ENCODE data around the gene MOB3A.

MOB3A gene

DNA sequence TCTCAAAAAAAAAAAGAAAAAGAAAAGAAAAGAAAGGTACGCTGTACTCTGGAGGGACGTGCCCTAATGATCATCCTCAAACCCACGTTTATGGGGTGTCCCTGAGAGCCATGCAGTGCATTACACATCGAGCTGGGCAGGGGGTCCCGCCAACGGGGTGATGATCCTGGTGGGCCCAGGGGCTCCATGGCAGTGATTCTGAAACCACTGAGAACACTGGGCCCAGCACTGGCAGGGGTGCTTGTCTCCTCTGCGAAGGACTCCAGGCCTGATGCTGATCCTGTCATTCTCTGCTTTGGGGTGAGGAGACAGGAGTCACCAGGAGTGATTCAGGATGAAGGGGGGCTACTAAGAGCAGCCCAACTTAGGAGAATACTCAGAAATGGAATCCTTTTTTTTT is 18.7 kb downstream of the MOB3A start:
- TF ChIP-seq, protein P1, sequence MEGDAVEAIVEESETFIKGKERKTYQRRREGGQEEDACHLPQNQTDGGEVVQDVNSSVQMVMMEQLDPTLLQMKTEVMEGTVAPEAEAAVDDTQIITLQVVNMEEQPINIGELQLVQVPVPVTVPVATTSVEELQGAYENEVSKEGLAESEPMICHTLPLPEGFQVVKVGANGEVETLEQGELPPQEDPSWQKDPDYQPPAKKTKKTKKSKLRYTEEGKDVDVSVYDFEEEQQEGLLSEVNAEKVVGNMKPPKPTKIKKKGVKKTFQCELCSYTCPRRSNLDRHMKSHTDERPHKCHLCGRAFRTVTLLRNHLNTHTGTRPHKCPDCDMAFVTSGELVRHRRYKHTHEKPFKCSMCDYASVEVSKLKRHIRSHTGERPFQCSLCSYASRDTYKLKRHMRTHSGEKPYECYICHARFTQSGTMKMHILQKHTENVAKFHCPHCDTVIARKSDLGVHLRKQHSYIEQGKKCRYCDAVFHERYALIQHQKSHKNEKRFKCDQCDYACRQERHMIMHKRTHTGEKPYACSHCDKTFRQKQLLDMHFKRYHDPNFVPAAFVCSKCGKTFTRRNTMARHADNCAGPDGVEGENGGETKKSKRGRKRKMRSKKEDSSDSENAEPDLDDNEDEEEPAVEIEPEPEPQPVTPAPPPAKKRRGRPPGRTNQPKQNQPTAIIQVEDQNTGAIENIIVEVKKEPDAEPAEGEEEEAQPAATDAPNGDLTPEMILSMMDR (IDR thresholded peaks at IDR 0.05), result no peak

DNA sequence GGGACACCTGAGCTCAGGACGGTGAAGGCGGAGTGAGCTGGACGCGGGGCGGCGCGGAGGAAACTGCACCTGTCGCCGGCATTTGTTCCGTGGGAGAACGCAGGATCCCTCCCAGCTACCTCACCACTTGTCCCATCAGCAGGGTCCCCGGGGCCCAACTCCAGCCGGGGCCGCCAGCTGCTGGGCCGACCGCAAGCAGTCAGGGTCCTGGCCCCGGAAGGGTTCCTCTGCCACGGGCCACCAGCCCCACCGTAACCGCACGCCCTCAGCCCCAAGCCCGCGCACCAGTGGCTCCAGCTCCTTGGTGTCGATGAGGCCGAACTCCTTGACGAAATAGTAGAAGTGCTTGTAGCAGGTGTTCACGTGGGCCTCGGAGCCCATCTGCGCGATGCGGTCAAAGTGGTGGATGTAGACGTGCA is 19.6 kb downstream of the MOB3A start:
- TF ChIP-seq, protein P1 (IDR thresholded peaks at IDR 0.05), result no peak

DNA sequence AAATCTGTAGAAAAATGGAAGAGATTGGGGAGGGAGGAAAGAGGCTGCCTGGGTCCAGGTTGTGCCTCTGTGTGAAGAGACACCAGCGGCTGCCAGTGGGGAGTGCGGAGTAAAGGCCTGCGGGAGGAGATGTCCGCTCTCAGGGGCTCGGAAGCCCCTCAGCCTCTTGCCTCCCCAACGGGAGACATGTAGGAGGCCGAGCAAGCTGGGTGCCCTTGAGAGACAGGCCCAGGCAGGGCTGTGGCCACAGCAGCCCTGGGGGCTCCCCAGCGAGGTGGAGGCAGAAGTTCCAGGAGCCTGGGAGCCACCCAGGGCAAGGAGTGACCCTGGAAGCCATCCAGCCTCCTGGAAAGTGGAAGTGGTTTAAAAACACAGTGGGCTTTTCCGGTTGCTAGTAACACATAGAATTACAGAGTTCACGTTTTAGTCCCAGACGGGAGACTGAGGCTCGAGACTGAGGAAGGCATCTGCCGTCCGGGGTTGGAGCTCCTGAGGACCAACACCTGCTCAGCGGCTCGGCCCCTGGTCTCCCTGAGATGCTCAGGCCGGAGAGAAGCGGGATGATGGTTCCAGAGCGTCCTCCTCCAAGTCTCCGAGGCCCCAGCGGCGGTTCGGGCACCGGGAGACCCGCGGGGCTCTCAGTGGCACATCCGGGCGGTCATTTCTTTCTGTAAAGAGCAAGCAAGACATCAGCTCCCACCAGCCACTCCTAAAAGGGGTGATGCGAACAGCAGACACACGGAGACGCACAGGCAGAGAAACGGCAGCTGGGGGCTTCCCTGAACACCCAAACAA is 23.2 kb downstream of the MOB3A start:
- TF ChIP-seq, protein P1 (IDR thresholded peaks at IDR 0.05), result no peak

DNA sequence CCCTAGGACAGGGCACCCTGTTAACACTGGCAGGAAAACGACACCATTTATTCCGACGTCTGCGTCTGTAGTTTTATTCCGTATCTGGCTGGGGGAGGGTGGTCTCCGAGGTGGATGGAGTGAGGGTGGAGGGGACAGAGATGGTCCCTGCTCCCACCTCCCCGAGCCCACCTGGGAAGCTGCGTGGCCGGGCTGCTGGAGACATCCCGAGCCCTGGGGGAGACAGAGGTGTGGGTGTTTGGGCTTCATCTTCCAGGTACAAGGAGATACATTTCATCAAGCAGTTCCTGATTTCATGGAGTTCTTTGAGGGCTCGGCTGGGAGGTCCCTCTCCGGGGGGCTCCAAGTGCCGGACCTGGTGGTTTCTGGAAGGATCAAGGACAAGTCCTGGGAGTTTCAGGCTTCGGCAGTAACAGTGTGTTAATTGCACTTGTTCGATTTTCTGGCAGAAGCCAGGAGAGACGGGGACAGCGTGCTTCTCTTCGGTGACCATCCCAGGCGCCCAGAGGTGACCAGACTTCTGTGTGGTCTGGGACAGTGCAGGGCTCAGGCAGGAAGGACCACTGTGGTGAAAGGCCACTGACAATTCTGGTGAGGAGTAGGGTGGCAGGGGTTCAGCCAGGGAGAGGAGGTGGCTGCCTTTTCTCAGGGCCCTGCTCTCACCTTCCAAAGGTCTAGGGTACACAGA is 25.0 kb downstream of the MOB3A start:
- TF ChIP-seq, protein P1 (IDR thresholded peaks at IDR 0.05), result no peak

DNA sequence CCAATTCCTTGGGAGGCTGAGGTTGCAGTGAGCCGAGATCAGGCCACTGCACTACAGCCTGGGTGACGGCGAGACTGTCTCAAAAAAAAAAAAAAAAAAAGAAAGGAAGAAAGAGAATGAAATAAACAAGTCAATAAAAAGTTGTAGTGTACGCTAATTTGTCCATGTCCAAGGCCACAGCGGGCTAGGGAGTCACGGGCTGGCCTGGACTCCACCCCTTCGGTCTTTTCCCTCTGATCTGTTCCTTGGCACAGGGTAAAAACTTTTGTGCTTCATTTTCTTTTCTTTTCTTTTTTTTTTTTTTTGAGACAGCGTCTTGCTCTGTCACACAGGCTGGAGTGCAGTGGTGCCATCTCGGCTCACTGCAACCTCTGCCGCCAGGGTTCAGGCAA is 25.7 kb downstream of the MOB3A start:
- TF ChIP-seq, protein P1 (IDR thresholded peaks at IDR 0.05), result no peak

DNA sequence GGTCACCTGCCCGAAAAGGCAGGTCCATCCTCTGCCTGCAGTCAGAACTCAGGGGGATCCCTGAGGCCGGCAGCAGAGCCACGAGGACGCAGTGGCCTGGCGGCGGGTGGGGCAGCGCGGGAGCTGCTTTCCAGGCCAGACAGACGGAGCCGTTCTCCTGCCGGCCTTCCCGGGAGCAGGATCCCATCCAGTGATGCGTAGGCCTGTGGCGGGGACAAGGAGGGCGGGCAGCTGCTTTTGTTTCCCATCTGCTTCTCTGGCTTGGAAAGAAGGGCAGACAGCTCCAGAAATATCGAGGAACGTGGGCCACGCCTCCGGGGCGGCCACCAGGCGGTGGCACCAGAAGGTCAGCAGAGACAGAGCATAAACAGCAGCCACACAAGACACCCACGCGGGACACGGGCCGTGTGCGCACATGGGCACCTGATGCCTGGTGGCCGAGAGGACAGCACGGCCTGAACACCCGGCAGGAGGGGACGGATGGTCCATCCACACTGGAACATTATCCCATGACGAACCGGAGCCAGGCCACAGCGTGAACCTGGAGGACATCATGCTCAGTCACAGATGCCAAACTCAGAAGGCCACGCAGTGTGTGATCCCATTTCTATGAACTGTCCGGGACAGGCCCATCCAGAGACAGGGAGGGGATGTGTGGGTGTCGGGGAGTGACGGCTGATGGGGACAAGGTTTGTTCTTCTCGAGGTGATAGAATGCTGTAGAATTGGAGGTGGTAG is 31.2 kb downstream of the MOB3A start:
- TF ChIP-seq, protein P1 (IDR thresholded peaks at IDR 0.05), result no peak

DNA sequence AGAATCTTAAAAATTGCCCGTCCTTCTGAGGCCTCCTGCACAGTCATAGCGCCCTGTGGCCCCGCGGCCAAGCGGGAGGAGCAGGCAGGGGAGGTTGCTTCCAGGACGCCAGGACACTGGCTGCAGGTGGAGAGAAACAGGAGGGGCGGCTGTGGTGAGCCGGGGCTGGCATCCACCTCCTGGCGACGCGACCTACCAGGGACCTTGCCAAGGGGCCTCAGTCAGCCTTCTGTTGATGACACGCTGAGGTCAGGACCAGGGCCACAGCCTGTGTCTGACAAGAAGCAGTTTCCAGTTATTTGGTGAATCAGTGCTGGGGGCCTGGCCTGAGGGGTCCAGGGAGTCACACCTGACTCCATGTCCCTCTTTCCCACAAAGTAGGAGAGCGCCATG is 31.7 kb downstream of the MOB3A start:
- TF ChIP-seq, protein P1 (IDR thresholded peaks at IDR 0.05), result no peak

Data from LNCAP (cell line).